K562 (cell line): ENCODE measurements around the gene SCAMP3. TPM values are rescaled to one million over a fixed set of nuclear protein-coding genes. Genes with fewer than 3 reads are reported as not detected.

Source experiments
- CAMTA2 ChIP-seq: fragments of 250-450 bp; sonication (Bioruptor Pico); conservative IDR thresholded peaks from 2 replicates; pipeline ENCODE4 v1.5.1; 2022
- HMGN3 ChIP-seq: IDR thresholded peaks from 2 replicates; pipeline ENCODE4 v1.6.1; 2011; ENCODE audit warnings: borderline replicate concordance, low read depth, mild to moderate bottlenecking, mixed read lengths, low read length; ENCODE audit not compliant: insufficient read length; ENCODE audit errors: extremely low read depth
- L3MBTL2 ChIP-seq: fragments of 450-650 bp; IDR thresholded peaks from 2 replicates; pipeline ENCODE4 v1.6.1; 2016; ENCODE audit warnings: mild to moderate bottlenecking, moderate library complexity
- RBBP5 ChIP-seq: fragments of 200-600 bp; sonication (generic); IDR thresholded peaks from 2 replicates; pipeline ENCODE4 v1.6.1; 2012; ENCODE audit warnings: borderline replicate concordance, mild to moderate bottlenecking, low read length, control low read depth, inconsistent platforms; ENCODE audit not compliant: insufficient read depth, poor library complexity, severe bottlenecking
- RBM14 ChIP-seq: fragments of 200-400 bp; formaldehyde crosslinking; IDR thresholded peaks from 2 replicates; pipeline ENCODE4 v1.6.1; 2018; ENCODE audit warnings: low read depth, mild to moderate bottlenecking, low read length, moderate library complexity, borderline replicate concordance; ENCODE audit not compliant: insufficient read depth
- SUPT5H ChIP-seq: fragments of 450-650 bp; IDR thresholded peaks from 2 replicates; pipeline ENCODE4 v1.6.1; 2016
- ZFP30 ChIP-seq: fragments of 250-450 bp; sonication (Bioruptor Pico); IDR thresholded peaks from 2 replicates; pipeline ENCODE4 v1.8.0; 2022; ENCODE audit warnings: moderate library complexity, mild to moderate bottlenecking, inconsistent platforms, borderline replicate concordance
- ZKSCAN8 ChIP-seq: fragments of 200-800 bp; sonication (Bioruptor generic); IDR thresholded peaks from 2 replicates; pipeline ENCODE4 v1.6.1; 2016; ENCODE audit warnings: missing genetic modification characterization, missing compliant biosample characterization
- polyA plus RNA-seq, 8 experiments: library from polyadenylated mRNA; depleted of rRNA in 4 of 8; stranded (reverse) in 5 of 8; unstranded in 3 of 8; fragments of >200 nt; fragmentation: Nextera tagmentation in 2 of 8; fragmentation: Illumina TruSeq in 1 of 8; extraction: Ambion mirVana in 2 of 8; extraction: Trizol in 1 of 8; gene quantifications; 2 replicates each; pipeline versions ENCODE4 v1.2.1 to v1.2.3, GENCODE V29; 2011 to 2014; ENCODE audit warnings: inconsistent platforms in 1 of 8, missing spikeins in 1 of 8
- total RNA-seq, 7 experiments: library from RNA; depleted of rRNA in 6 of 7; stranded (reverse); fragments of >200 nt in 6 of 7; fragmentation: Illumina TruSeq in 2 of 7; extraction: Trizol in 2 of 7; gene quantifications; 2 replicates each; pipeline versions ENCODE4 v1.2.1 to v1.2.3, GENCODE V29; 2011 to 2021; ENCODE audit warnings: low replicate concordance in 1 of 7
- TF ChIP-seq, protein P1 (sequence below): fragments of 200-800 bp; sonication (Bioruptor generic); IDR thresholded peaks from 2 replicates; pipeline ENCODE4 v1.6.1; 2017; ENCODE audit warnings: missing genetic modification characterization, missing compliant biosample characterization

Gene SCAMP3
- total and polyA plus RNA-seq, 9 of the 15 experiments (the other 6 are each of a cell fraction or from before 2014, with no cell fraction given) = 14.2 to 131 (median 86.1) TPM

DNA sequence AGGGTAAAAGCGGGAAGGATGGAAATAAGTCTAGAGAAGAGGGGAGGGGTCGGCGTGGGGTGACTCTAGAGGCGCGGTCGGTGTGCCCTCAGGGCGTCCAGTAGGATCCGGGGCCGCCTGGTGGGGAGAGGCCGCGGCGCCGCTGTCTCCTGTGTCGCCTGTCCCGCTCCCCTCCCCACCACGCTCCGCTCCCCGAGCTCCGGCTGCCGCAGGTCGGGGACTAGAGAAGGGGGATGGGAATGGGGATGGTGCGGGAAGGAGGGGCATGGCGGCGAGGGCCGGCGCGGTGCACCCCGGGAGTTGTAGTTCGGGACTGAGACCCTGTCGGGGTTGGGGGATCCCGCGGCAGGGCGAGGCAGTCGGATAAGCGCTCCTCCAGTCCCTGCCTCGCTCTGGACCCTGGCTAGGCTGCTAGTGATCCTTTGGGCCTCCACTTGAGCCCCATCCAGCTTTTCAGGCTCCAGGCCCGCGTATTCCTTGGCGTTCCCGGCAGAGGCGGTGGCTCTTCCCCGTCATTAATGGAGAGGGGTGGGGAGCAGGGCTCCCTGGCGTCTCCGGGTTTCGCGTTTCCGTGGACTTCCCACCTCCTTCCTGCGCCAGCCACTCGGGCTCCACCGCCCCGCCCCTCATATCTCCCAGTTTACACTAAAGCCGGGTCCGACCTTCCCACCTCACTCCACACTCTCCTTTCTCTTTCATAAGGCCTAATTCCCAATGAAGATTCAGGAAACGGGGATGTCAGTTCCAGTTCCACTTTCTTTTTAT, 6.7 kb downstream of the SCAMP3 start, which contains the start of gene ENTREP3 (continued):
- TF ChIP-seq HMGN3 (peak; percentile 89), ZKSCAN8 (CRISPR knock-in tag) (no peak), RBM14 (no peak), RBBP5 (peak; percentile 49), L3MBTL2 (no peak), CAMTA2 (CRISPR knock-in tag) (no peak), ZFP30 (CRISPR knock-in tag) (no peak), SUPT5H (peak; percentile 49; the same call in 1 of the 2 replicates)
- TF ChIP-seq, protein P1, sequence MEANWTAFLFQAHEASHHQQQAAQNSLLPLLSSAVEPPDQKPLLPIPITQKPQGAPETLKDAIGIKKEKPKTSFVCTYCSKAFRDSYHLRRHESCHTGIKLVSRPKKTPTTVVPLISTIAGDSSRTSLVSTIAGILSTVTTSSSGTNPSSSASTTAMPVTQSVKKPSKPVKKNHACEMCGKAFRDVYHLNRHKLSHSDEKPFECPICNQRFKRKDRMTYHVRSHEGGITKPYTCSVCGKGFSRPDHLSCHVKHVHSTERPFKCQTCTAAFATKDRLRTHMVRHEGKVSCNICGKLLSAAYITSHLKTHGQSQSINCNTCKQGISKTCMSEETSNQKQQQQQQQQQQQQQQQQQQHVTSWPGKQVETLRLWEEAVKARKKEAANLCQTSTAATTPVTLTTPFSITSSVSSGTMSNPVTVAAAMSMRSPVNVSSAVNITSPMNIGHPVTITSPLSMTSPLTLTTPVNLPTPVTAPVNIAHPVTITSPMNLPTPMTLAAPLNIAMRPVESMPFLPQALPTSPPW (CRISPR knock-in tag) = peak; percentile 99
